Body of pancreas (tissue), 4 donors: ENCODE measurements around the gene MYL7. TPM values are rescaled to one million over a fixed set of nuclear protein-coding genes. Genes with fewer than 3 reads are reported as not detected.
A peak's percentile ranks its signal among the peaks of the same experiment; 100 is the strongest.

Source experiments
- ATAC-seq: fragments of 150-250 bp; one replicate; pipeline ENCODE4 v1.9.1; 2016
- DNase-seq, 4 donors: peaks; one replicate each; pipeline ENCODE4 v3.0.0-alpha.2; 2019
- H3K27ac ChIP-seq, 4 donors: fragments of 200-600 bp; sonication (generic); 1 replicate in 3 of 4; 2 replicates in 1 of 4; pipeline versions ENCODE4 v1.5.1 to v1.6.1; 2016 to 2019; ENCODE audit warnings: mild to moderate bottlenecking in 1 of 4, mixed read lengths in 1 of 4, moderate library complexity in 1 of 4
- H3K27me3 ChIP-seq, 2 donors: fragments of 200-600 bp; sonication (generic); one replicate each; pipeline ENCODE4 v1.6.0; 2016; ENCODE audit warnings: mild to moderate bottlenecking in 1 of 2
- H3K36me3 ChIP-seq, 2 donors: fragments of 200-600 bp; sonication (generic); replicated peaks in 1 of 2; 2 replicates each; pipeline ENCODE4 v1.5.1; 2016; ENCODE audit warnings: low read depth in 2 of 2; ENCODE audit not compliant: insufficient read depth in 1 of 2
- H3K4me1 ChIP-seq: fragments of 200-600 bp; sonication (generic); one replicate; pipeline ENCODE4 v1.6.0; 2016
- H3K4me3 ChIP-seq, 2 donors: fragments of 200-600 bp; sonication (generic); 1 replicate in 1 of 2; 2 replicates in 1 of 2; pipeline ENCODE4 v1.5.1; 2016 to 2019
- H3K9me3 ChIP-seq, 3 donors: fragments of 200-600 bp; sonication (generic); 1 replicate in 2 of 3; 2 replicates in 1 of 3; pipeline ENCODE4 v1.5.1; 2016
- POLR2A ChIP-seq, 3 donors: fragments of 450-650 bp; IDR thresholded peaks; one replicate each; pipeline ENCODE4 v1.6.1; 2016; ENCODE audit warnings: antibody characterized with exemption in 3 of 3, mild to moderate bottlenecking in 2 of 3
- WGBS, 2 donors: methylation state at CpG; one replicate each; pipeline ENCODE4 v1.1.5; 2017; 5-methylcytosine and 5-hydroxymethylcytosine counted together
- intact Hi-C: fragments of 100-400 bp; cut with DNase I; formaldehyde crosslinking; loops from one replicate; pipeline ENCODE4 v1.15.1; 2023
- total RNA-seq, 2 donors: library from RNA; depleted of rRNA; stranded (reverse); fragments of >200 nt; gene quantifications; one replicate each; pipeline ENCODE4 v1.1.0, GENCODE V29; 2016
- TF ChIP-seq, protein P1 (sequence below), 7 experiments: fragments of 450-650 bp in 4 of 7; fragments of 200-600 bp in 3 of 7; sonication (generic) in 3 of 7; IDR thresholded peaks; one replicate each; pipeline ENCODE4 v1.5.1; 2016 to 2019; ENCODE audit warnings: antibody characterized with exemption in 7 of 7

The MYL7 gene
- total RNA-seq, 2 donors from 2014 or later = not detected

GRCh38 chr7:44100458-44101302, 40.5 kb downstream of the MYL7 start:
- WGBS, 2 donors = 63 to 82% methylated on average over 7 to 10 of the region's 10 CpGs
- TF ChIP-seq, protein P1, sequence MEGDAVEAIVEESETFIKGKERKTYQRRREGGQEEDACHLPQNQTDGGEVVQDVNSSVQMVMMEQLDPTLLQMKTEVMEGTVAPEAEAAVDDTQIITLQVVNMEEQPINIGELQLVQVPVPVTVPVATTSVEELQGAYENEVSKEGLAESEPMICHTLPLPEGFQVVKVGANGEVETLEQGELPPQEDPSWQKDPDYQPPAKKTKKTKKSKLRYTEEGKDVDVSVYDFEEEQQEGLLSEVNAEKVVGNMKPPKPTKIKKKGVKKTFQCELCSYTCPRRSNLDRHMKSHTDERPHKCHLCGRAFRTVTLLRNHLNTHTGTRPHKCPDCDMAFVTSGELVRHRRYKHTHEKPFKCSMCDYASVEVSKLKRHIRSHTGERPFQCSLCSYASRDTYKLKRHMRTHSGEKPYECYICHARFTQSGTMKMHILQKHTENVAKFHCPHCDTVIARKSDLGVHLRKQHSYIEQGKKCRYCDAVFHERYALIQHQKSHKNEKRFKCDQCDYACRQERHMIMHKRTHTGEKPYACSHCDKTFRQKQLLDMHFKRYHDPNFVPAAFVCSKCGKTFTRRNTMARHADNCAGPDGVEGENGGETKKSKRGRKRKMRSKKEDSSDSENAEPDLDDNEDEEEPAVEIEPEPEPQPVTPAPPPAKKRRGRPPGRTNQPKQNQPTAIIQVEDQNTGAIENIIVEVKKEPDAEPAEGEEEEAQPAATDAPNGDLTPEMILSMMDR (IDR thresholded peaks at IDR 0.05) = no peak
- TF ChIP-seq POLR2A (IDR thresholded peaks at IDR 0.05) = no peak
- no peak for DNase-seq

GRCh38 chr7:44099669-44100068, 41.5 kb downstream of the MYL7 start:
- TF ChIP-seq POLR2A (IDR thresholded peaks at IDR 0.05) = no peak
- TF ChIP-seq, protein P1 (IDR thresholded peaks at IDR 0.05) = no peak
- DNase-seq = no peak
- intact Hi-C loops = no loop called here
- 67 to 75% methylated on average over 4 of the region's 4 CpGs for WGBS, 2 donors
- H3K4me1 ChIP-seq = peaks cover 5% of the 10 kb centered on the region
- ATAC-seq = no peak
- peaks cover 0 to 5% of the 10 kb centered on the region in 2 donors for H3K27me3 ChIP-seq
- no peaks in the 10 kb centered on the region for H3K9me3 ChIP-seq
- no peaks in the 10 kb centered on the region for H3K36me3 ChIP-seq
- no peak overlapping the region for H3K27ac ChIP-seq
- H3K4me3 ChIP-seq = no peak overlapping the region

More at GRCh38 chr7:44100458-44101302, 40.5 kb downstream of the MYL7 start:
- Histone ChIP-seq H3K27ac (peak overlapping the region in 1 of 4 donors; percentile 36), H3K27me3 (peaks cover 0 to 7% of the 10 kb centered on the region in 2 donors), H3K9me3 (no peaks in the 10 kb centered on the region), H3K4me1 (peaks cover 7% of the 10 kb centered on the region), H3K4me3 (no peak overlapping the region), H3K36me3 (no peaks in the 10 kb centered on the region)
- intact Hi-C loops = no loop called here
- ATAC-seq = no peak

GRCh38 chr7:44098092-44099068, 42.8 kb downstream of the MYL7 start:
- TF ChIP-seq, protein P1 (IDR thresholded peaks at IDR 0.05) = no peak
- no peak for TF ChIP-seq POLR2A (IDR thresholded peaks at IDR 0.05)
- ATAC-seq = no peak
- Histone ChIP-seq H3K9me3 (no peaks in the 10 kb centered on the region), H3K4me1 (no peaks in the 10 kb centered on the region), H3K36me3 (no peaks in the 10 kb centered on the region), H3K27ac (no peak overlapping the region), H3K4me3 (no peak overlapping the region), H3K27me3 (no peaks in the 10 kb centered on the region)
- WGBS, 2 donors = 69 to 73% methylated on average over 6 of the region's 6 CpGs
- intact Hi-C loops = no loop called here
- no peak for DNase-seq

- DNase-seq (no peak), ATAC-seq (no peak)
- 72 to 77% methylated on average over 9 of the region's 9 CpGs for WGBS, 2 donors
- Histone ChIP-seq H3K9me3 (no peaks in the 10 kb centered on the region), H3K27ac (no peak overlapping the region), H3K36me3 (no peaks in the 10 kb centered on the region), H3K4me1 (no peaks in the 10 kb centered on the region), H3K27me3 (no peaks in the 10 kb centered on the region), H3K4me3 (no peak overlapping the region)
- TF ChIP-seq, protein P1 (IDR thresholded peaks at IDR 0.05) = no peak
- TF ChIP-seq POLR2A (IDR thresholded peaks at IDR 0.05) = no peak
- intact Hi-C loops = no loop called here
These were observed 43.8 kb downstream of the MYL7 start for GRCh38 chr7:44097064-44097932.
